HG03565 (cell line): ENCODE data around the gene TMC7.
"Not testable (repeated sequence)": the region's sequence is repeated elsewhere in the genome, so short reads cannot be mapped to it uniquely, and the experiment has no call there.

ENCODE experiments used
- ATAC-seq: cut with Tn5 transposase; IDR thresholded peaks from one replicate; pipeline ENCODE4 v1.9.1; 2021; ENCODE audit warnings: mild to moderate bottlenecking, moderate library complexity; ENCODE audit not compliant: unreplicated experiment

Gene TMC7

DNA sequence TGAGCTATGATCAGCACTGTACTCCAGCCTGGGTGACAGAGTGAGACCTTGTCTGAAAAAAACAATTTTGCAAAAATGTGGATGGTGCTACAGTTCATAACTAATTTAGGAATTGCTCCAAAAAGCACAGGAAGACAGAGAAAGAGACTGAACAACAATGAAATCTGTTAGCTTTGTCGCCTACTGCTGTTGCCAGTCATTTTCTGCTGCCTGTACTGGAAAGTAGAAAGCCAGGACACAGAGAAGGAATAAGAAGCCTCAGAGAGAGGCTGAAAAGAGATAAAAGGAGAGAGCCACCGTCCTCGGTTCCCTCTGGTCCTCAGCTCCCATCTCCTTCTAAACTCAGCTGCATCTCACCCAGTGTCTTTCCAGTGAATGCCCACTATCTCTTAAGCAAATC, 8.6 kb upstream of the TMC7 start:
- no peak for ATAC-seq

DNA sequence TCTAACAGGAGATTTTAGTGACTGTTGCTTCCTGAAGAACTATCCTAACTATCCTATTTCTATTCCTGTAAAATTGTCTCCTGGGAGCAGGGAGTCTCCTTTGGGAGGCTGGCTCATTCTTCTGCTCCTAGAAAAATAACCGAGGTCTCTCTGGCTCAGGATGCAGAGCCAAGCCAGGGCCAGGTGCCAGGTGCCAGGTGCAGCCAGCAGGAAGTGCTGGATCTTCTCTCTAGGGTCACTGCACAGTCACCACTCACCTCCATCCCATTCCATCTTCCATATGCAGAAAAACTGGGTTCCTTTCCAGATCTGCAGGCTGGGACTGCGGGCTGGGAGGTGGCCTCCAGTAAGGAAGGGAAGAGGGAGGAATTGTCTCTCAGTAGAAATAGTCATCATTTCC, 3.8 kb upstream of the TMC7 start:
- no peak for ATAC-seq

DNA sequence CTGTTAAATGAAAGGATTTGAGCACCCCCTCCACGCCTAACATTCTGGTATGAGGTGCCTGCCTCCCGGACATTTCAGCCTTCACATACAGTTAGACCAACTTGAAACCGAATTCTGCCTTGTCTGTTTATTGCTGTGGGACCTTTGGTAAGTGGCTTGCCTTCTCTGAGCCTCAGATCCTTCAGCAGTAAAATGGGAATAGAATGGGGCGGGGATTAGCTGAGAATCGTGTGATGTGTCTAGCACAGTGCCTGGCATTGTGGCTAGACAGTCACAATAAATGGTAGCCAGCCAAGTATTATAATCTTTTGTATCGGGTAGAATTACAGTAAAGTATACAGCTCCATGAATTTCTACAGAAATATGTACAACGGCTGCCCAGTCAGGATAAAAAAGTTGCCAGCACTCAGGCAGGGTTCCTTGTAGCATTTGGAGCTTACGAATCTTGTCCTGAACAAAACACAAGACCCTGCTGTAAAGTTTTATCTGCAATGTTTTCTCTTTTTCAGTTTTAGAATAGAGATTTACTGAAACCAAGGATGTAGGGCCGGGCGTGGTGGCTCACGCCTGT, 786 bp downstream of the TMC7 start:
- ATAC-seq: no peak

DNA sequence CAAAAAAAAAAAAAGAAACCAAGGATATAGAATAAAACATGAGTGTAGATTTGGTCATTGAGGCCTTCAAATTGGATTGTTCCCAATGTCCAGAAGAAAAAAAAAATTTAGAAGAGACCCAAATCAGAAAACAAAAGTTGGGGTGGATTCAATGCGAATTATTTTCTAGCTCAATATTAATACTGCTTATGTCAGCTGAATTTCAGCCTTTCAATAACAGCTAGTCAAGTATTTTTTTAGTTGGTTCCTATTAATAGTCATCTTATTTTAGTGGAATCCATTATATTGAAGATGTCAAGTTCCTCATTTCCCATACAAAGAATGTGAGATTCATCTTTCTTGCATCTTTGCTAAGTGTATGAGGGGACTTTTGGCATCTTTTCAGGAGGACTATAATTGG, 1.5 kb downstream of the TMC7 start:
- not testable (repeated sequence) for ATAC-seq

DNA sequence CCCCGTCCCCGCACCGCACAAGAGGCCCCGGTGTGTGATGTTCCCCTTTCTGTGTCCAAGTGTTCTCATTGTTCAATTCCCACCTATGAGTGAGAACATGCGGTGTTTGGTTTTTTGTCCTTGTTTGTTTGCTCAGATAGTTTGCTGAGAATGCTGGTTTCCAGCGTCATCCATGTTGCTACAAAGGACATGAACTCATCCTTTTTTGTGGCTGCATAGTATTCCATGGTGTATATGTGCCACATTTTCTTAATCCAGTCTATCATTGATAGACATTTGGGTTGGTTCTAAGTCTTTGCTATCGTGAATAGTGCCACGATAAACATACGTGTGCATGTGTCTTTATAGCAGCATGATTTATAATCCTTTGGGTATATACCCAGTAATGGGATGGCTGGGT, 8.0 kb downstream of the TMC7 start:
- not testable (repeated sequence) for ATAC-seq

DNA sequence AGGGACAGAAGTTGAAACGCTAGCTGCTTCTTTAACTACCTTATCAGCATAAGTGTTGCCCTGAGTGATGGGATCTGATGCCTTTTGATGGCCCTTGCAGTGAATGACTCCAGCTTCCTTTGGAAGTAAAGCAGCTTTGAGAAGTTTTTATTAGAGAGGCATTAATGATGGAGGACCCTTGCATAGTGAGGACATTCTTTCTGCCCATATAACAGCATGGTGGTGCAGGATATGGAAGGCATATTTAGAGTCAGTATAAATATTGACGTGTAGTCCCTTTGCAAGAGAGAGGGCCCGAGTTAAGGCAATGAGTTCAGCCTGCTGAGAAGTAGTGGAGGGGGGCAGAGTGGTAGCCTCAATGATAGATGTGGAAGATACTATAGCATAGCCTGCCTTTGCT, 9.8 kb downstream of the TMC7 start:
- not testable (repeated sequence) for ATAC-seq

DNA sequence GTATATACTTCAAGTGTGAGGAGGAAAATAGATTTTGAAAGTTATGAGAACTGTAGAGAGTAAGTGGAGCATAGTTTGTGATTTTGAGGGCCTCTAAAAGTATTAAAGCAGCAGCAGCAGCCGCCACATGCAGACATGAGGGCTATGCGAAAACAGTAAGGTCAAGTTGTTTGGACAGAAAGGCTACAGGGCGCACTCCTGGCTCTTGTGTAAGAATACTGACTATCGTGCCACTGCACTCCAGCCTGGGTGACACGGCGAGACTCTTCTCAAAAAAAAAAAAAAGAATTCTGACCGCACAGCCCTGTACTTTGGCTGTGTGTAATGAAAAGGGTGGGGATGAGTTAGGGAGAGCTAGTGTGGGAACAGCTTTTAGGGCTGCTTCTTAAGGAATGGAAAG, 10.4 kb downstream of the TMC7 start:
- ATAC-seq: not testable (repeated sequence)

DNA sequence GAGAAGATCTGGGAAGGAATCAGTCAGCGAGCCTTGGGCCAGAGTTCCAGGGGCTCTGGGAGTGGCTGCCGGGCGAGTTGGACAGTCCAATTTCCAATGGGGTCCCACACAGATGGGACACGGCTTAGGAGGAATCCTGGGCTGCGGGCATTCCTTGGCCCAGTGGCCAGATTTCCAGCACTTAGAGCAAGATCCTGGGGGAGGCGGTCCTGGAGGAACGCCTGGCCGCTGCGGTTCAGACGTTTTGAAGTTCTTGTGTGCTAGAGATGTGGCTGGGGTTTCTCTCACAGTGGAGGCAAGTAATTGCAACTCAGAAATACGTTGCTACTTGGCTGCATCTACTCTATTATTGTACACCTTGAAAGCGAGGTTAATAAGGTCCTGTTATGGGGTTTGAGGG, 11.7 kb downstream of the TMC7 start:
- not testable (repeated sequence) for ATAC-seq

DNA sequence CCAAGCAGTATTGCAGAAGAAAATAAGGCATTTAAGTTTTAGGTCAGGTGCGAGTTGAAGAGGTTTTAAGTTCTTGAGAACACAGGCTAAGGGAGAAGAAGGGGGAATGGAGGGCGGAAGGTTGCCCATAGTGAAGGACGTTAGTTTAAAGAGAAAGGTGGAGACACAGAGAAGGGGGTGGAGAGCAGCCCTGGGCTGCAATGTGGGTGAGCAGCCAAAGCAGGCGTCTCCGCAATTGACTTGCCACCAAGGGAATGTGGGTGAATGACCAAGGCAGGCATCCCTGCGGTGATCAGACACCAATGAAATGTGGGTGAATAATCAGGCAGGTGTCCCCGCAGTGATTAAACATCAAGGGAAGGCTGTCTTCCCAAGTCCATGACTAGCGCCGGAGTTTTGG, 12.8 kb downstream of the TMC7 start:
- not testable (repeated sequence) for ATAC-seq

DNA sequence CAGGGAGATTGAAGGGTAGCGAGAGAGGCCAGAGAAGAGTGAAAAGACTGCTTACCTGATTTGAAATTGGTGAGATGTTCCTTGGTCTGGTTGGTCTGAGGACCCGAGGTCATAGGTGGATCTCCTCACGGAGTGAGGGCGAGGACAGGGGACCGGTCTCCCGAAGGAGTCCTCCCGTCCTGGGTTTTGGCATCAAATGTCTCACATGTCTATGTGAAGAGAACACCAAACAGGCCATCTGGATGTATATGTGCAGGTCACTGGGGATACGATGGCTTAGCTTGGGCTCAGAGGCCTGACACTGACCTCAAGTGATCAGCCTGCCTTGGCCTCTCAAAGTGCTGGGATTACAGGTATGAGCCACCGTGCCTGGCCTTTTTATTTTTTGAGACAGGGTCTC, 13.3 kb downstream of the TMC7 start:
- not testable (repeated sequence) for ATAC-seq

DNA sequence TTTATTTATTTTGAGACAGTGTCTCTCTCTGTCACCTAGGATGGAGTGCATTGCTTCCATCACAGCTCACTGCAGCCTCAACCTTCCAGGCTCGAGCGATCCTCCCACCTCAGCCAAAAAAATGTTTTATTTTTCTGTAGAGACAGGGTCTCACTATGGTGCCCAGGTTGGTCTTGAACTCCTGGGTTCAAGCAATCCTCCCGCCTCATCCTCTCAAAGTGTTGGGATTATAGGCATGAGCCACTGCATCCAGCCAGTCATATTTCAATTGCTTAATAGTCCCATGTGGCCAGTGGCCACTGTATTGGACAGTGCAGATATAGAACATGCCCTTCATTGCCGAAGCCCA, 15.3 kb downstream of the TMC7 start:
- no peak for ATAC-seq

DNA sequence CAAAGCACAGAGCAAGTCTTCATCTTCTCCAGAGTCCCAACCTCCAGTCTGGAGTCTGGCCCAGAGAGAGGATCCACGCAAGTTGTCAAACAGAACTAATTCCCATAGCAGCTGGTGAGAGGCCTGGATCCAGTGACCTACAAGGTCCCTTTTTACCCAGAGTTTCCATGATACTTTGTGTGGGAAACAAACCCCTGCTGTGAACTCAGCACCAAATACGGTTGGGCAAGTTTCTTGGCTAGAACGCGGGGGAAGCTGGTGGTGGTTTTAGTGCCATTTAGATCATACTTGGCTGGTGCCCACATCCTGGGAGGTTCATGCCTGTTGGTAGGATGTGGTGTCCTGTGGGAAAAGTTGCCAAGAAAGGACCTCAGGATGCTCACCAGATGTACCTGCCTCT, 18.1 kb downstream of the TMC7 start:
- no peak for ATAC-seq

DNA sequence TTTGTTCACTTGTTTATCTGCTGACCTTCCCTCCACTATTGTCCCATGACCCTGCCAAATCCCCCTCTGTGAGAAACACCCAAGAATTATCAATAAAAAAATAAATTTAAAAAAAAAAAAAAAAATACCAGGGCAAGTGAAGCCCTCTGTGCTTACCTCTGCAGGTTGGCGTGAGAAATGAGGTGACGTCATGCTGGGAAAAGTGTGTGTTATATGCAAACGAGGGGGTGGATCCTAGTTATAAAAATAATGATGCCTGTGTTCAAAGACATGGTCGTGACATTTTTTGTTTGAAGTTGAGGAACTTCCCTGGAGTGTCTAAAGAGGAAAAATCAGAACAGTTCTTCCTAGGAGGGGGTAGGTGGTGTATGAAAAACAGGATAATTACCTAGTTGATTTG, 20.2 kb downstream of the TMC7 start:
- ATAC-seq: no peak

DNA sequence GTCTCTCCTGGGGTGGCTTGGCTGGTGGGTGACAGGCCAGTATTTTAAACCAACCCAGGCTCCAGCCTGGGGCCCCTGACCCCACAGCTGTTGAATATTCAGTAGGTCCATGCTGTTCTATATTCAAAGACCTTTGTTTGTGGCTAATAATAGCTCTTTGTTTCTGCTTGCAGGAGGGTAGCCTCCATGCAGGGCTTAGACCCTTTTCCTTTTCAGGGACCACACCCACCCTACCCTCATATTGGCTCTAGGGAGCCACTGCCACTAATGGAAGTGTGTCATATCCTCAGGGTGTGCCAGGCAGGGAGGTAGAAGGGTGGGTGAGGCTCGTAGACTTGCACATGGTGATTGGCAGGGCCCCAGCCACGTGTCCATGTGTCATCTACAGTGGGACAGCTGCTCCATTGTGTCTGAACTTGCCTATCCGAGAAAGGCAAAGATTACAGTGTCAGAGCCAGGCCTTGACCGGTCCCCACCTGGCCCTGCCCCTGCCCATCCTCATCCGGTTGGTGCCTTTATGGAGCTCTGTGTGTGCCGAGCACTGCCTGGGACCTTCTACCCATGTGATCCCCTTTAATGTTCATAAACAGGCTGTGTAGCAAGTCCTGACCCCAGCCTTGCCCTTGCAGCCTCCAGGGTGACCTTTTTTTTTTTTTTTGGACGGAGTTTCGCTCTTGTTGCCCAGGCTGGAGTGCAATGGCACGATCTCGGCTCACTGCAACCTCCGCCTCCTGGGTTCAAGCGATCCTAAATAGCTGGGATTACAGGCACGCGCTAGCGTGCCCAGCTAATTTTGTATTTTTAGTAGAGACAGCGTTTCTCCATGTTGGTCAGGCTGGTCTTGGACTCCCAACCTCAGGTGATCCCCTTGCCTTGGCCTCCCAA, 22.1 kb downstream of the TMC7 start:
- no peak for ATAC-seq

DNA sequence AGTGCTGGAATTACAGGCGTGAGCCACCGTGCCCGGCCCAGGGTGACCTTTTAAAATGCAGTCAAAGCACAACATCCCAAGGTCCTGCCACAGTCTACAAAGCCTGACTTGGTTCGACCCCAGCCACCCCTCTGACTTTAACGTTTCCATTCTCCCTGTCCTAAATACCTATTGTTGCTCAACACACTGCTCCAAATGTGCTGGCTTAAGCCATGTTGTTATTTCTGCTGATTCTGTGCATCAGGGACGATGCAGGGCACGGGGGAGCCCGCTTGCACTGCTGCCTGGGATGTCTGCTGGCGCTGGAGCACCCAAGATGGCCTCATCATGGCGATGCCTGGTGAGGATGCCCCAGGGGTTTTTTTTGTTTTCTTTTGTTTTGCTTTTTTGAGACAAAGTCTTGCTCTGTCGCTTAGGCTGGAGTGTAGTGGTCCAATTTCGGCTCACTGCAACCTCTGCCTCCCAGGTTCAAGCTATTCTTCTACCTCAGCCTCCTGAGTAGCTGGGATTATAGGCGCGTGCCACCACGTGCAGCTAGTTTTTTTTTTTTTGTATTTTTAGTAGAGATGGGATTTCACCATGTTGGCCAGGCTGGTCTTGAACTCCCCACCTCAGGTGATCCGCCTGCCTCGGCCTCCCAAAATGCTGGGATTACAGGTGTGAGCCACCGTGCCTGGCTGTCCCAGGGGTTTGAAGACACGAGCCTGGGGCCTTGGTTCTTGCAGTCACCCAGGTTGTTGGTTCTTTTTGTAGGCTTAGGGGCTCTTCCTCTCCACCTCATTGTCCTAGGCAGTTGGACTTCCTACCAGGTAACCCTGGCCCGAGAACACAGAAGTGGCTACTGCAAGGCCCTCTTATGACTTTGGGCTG, 22.9 kb downstream of the TMC7 start:
- ATAC-seq: no peak

DNA sequence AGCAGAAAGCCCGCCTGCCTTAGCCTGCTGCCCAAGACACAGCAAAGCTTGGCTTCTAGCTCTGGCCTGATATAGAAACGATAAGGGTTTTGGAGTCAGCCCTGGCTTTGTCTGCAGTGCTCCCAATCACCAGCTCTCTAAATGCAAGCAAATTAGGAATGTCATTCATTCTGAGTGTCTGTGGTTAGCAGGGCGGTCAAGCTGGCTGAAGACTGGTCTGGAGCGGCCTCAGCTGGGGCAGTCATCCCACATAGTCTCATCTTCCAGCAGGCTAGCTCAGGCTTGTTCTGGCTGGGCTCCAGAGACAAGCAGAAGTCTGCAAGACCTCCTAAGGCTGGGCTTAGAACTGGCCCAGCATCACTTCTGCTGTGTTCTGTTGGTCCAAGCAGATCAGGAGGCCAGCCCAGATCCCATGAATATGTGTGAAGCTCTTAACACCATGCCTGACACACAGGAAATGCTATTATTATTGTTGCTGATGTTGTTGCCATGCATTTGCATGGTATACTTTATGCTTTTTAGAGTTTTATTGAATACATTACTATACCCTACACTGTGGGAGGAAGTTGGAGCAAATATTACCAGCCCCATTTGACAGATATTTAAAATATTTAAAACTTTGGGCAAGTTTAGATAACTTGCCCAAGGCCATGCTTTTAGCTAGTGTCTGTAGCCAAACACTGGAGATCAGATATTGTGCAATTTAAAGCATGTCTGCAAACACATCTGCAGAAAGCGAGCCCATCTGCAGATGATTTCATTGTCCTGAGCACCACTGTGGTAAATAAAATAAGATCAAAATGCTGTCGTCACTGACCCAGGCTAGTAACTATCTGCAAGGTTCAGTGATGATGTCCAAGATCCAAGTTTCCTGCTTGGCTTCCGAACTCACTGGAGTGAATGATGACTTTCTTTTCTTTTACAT, 24.8 kb downstream of the TMC7 start:
- ATAC-seq: no peak

DNA sequence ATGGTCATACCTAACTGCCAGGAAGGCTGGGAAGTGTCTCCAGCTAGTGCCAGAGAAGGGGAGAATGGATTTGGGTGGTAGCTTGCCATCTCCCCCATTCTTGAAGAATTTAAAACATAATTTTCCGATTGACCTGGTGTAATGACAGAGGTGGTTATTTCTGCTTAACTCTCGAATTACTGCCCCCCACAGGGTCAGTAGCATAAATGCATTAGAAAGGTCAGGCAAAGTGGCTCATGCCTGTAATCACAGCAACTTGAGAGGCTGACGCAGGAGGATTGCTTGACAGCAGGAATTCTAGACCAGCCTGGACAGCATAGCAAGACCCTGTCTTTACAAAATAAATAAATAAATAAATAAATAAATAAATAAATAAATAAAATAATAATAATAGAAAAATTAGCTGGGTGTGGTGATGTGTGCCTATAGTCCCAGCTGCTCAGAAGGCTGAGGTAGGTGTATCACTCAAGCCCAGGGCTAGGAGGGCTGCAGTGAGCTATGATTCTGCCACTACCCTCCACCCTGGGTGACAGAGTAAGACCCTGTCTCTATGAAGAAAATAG, 27.5 kb downstream of the TMC7 start:
- ATAC-seq: no peak

DNA sequence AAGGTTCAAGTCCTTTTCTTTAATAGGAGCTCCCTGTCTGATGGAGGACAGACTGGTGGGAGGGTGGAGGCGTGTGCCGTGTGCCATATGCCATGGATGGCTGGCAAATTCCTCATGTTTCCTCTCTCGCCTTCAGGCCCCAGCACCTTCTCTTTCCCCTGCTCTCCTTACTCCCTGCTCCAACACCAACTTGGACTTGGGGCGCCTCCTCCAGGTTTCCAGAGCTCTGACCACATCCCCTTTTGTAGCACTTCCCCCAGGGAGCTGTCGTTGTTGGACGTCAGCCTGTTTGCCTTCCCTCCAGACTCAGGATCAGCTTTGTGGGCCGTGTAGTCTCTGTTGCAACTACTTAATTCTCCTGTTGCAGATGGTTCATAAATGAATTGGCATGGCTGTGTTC, 30.7 kb downstream of the TMC7 start:
- ATAC-seq: no peak

DNA sequence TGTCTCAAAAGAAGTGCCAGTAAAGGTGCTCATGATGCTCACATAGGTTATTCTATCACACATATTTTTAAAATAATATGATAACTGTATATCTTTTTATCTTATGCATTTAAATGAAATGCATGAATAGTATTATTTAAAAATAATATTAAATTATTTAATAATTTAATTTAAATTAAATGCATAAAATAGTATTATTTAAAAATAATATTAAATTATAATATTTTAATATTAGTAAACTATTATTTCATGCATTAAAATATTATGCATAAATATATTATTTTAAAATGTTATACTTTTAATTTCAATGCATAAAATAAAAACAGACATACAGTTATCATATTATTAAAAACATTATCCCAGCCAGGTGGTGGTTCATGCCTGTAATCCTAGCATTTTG, 33.4 kb downstream of the TMC7 start:
- ATAC-seq: no peak

DNA sequence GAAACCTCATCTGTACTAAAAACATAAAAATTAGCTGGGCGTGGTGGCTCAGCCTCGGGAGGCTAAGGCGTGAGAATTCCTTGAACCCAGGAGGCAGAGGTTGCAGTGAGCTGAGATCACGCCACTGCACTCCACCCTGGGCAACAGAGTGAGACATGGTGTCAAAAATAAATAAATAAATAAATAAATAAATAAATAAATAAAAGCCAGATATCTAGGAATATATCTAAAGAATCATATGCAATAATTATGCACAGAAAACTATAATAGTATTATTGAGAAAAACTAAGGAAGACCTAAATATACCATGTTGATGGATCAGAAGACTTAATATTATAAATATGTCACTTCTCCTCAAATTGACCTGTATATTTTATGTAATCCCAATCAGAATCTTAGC, 37.0 kb downstream of the TMC7 start:
- ATAC-seq: no peak
